Thyroid gland (tissue), 4 donors: ENCODE data around the gene ME3.

ENCODE experiments used
- CTCF ChIP-seq, 6 experiments: fragments of 200-600 bp in 3 of 6; fragments of 450-650 bp in 3 of 6; sonication (generic) in 3 of 6; IDR thresholded peaks; one replicate each; pipeline ENCODE4 v1.5.1; 2016 to 2019; ENCODE audit warnings: antibody characterized with exemption in 6 of 6, mild to moderate bottlenecking in 2 of 6, inconsistent platforms in 1 of 6, moderate library complexity in 1 of 6
- POLR2A ChIP-seq, 2 donors: fragments of 450-650 bp; IDR thresholded peaks; one replicate each; pipeline ENCODE4 v1.6.1; 2017; ENCODE audit warnings: antibody characterized with exemption in 2 of 2, mild to moderate bottlenecking in 2 of 2, moderate library complexity in 1 of 2

DNA sequence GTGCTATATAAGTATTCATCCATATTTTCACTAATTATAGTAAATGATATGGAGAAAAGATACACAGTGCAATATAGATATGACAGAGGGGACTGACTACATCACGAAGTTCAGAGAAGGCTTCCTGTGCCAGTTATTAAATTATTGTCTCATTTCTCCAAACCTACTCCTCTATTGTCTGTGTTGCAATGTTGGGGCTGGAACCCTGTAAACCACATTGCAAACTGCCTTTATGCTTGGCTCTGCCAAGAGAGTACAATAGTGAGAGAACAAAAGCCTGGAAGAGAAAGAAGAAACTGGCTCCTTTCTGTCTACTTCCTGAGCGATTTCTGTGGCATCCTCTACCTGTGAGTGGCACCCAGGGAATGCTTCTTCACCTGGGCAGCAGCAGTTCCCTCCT lies 46.4 kb downstream of the ME3 start:
- TF ChIP-seq POLR2A (IDR thresholded peaks at IDR 0.05): no peak
- no peak for TF ChIP-seq CTCF (IDR thresholded peaks at IDR 0.05)
